Measurements from ENCODE around the gene PRDM5.

Gene PRDM5

GRCh38 chr4:120853161-120853935, 69.2 kb downstream of the PRDM5 start:
- no peak for DNase-seq

- no peak for DNase-seq
Measured at GRCh38 chr4:120850018-120850599, 72.4 kb downstream of the PRDM5 start.

DNA sequence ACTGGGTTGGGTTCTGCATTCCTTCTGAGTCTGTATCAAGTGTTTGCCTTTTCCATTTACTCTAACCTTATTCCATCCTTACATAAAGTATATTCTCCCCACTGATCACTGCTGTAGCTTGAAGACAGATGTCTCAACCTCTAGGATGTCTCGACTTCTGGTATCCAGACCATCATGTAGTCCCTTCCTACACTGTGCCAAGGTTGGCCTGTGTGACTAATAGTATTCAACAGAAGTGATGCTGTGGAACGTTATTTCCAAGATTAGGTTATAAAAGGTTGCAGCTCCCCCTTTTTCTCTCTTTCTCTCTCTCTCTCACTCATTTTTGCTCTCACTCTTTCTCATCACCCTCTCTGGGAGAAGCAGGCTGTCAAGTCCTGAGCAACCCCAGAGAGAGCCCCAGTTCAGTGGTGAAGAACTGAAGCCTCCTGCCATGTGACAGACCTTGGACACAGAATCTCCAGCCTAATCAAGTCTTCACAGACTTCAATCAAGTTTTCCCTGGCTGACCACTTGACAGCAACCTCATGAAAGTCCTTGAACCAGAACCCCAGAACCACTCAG, 75.4 kb downstream of the PRDM5 start:
- no peak for DNase-seq

DNA sequence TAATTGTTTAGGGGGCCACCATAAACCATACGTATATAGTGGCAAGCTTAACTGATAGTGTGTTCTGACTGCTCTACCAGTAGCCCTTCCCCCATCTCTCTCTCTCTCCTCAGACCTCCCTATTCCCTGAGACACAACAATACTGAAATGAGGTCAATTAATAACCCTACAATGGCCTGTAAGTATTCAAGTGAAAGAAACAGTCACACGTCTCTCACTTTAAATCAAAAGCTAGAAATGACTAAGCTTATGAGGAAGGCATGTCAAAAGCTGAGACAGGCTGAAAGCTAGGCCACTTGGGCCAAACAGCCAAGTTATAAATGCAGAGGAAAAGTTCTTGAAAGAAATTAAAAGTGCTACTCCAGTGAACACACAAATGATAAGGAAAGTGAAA, 78.0 kb downstream of the PRDM5 start:
- no peak for DNase-seq

DNA sequence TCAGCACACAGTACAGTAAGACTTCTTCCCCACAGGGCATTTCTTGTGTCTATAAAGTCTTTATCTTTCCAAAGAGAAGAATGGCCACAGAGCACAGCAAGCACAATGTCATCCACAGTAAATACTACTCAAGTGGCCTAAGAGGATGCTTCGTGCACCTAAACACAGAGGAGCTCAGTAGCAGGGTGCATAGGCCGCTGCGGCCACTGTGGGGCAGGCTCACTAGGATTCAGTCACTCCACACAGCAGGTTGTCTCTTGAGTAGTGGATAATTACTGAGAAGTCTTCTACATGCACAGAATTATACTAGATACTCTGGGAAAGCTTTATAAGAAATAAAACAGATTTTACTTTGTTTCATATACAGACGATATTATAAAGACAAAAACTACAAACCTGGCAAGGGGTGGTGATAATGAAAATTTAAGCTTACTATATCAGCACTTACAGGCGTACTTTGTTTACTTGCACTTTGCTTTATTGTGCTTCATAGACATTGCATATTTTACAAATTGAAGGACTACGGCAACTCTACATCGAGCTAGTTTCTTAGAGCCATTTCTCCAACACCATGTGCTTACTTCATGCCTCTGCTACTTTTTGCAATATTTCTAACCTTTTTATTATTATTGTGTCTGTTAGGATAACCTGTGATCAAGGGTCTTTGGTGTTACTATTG, 78.5 kb downstream of the PRDM5 start:
- DNase-seq: no peak

- DNase-seq: no peak
Measured at GRCh38 chr4:120842031-120842430, 80.5 kb downstream of the PRDM5 start.

GRCh38 chr4:120841580-120841979, 80.9 kb downstream of the PRDM5 start:
- DNase-seq: no peak

GRCh38 chr4:120839974-120840751, 82.4 kb downstream of the PRDM5 start:
- DNase-seq: no peak

DNA sequence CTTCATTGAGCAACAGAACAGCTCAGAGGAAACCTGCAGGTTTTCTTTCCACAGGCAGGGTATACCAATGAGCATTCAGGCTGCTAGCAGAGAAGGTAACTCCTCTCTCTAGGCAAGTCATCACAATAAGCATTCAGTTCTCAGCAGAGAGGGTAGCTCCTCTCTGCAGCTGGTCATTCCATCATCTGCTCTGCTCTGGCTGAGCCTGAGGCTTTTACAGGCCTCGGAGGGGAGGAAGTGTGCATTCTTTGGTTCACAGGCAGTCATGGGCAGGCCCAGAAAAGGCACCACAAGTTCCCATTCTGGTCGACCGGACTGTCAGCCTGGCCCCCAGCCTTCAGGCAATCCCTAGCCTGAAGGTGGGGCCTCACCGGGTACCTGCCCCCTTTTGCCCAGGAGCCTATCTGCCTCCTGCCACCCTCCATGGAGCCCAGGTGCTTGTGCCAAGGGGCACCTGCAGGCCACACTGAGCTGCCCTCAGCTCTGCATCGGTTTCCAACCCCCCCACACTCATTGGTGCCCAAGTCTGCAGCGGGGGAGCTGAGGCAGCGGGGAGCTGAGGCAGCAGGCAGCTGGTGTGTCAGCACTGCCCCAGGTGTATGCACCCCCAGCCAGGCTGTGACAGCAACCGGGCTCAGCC, 83.1 kb downstream of the PRDM5 start:
- DNase-seq: no peak

- DNase-seq: no peak
Measured at GRCh38 chr4:120838784-120839183, 83.7 kb downstream of the PRDM5 start.

GRCh38 chr4:120837656-120838055, 84.9 kb downstream of the PRDM5 start:
- DNase-seq: no peak

GRCh38 chr4:120835342-120835741, 87.2 kb downstream of the PRDM5 start:
- DNase-seq: no peak

- no peak for DNase-seq
Measured at GRCh38 chr4:120830204-120830603, 92.3 kb downstream of the PRDM5 start.

DNA sequence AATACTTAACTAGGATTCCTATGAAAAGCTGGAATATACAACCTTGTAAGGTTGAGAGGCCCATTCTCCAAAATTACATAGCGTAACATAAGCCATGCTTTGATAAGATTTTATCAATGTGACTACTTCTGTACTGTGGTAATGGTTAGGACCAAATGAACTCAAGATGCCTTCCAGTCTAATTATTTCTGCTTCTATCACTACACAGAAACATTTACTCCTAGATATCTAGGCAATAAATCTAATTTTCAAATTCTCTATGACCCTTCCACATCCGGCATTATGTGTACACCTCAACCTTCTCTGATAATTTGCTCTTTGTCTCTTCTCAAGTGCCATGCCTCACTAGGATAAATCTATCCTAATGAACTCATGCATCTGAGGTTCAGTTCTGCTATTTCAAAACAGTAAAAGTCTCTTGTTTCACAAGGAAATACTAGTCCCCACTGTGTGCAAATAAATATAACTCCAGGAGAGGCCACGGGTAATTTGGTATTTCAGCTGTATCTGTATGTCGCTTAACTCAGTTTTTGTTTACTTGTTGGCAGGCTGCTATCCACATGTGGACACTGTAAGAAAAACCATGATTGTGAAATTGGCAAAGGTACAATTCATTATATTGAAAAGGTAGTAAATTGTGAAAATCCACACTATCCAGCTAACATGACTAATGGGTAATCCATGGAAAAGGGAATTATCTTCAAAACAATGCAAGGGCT, 93.3 kb downstream of the PRDM5 start:
- DNase-seq: no peak

- DNase-seq: no peak
Measured at GRCh38 chr4:120826853-120827252, 95.7 kb downstream of the PRDM5 start.

DNA sequence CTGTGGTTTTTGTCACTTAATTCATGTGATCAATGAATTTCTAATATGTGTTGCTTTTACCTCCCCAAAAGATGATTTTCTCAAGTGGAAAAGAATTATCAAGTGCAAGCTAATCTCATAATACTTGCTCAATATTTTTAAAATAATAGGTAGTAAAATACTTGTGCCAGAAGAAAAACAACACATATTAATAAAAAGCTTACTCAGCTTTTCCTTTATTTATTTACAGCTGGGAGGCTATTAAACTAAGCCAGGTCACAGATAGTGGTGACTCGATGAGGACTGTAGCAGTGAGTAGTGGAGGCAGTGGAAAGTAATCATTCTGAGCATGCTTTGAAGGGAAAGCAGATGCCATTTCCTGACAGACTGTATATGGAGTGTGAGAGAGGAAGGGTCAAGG, 96.1 kb downstream of the PRDM5 start:
- DNase-seq: no peak

GRCh38 chr4:120824946-120825345, 97.6 kb downstream of the PRDM5 start:
- no peak for DNase-seq

GRCh38 chr4:120821977-120822376, 100.5 kb downstream of the PRDM5 start:
- DNase-seq: no peak

DNA sequence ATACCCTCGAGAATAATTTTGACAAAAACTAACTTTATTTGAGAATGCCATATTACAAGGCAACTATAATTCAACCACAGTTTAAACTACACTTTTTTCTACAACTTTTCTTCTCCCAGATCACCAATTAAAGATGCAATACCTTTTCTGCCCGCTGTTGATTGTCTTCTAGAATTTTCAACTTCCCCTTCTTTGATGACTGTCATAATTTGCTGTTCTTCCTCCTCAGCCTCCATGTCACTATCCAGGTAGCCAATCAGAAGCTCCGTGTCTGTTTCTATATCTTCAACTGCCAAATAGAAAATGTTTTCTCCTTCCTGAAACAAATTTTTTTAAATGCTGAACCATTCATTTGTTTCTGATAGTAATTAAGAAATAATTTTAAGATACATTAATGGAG, 101.5 kb downstream of the PRDM5 start:
- no peak for DNase-seq

DNA sequence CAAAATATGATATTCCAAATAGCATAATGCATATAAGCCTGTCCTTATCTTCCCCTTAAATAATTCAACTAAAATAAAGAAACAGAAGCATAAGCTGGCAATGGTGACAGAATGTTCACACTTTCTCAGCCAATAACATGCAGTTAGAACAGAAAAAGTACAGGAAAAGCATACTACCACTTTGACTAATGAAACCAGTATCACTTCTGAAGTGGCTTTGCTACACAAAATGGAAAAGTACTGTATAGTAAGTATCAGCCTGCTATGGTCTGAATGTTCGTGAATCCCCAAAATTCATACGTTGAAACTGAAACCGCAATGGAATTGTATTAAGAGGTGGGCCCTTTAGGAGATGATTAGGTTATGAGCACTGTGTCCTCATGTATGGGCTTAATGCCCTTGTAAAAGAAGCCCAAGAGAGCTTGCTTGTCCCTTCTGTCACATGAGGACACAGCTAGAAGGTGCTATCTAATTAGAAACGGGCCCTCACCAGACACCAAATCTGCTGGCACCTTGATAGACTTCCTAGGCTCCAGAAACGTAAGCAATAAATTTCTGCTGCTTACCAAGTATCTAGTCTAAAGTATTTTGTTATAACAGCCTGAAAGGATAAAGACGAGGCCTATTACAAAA, 102.6 kb downstream of the PRDM5 start:
- no peak for DNase-seq

DNA sequence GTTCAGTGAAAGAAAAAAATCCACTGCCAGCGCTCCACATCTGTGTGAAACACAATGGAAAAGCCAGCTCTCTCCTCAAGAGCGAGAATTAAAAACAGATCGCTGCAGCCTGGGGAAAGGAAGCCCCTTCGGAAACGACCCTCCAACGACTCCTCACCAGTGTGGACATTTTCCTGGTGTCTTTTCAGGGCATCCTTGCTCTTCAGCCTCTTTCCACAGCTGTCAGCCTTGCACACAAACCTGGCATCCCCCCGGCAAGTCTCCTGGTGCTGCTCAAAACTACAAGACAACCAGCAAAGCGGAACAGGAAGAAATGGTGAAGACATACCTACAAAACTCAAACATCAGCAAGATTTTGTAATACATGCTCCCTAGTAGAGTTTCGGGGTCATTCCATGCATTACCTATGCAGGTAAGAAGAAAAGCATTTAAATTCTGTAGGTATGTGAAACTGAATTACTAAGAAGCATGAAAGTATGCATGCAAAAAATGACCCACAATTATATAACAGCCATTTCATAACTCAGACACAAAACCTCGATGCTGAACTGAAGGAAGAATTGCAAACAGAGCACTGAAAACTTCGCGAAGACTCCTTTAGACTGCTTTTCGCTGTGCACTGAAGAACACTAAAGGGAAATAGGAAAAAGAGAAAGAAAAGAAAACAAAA, 106.1 kb downstream of the PRDM5 start:
- no peak for DNase-seq
